ENCODE measurements around the gene MLLT6.
"Not testable (repeated sequence)": the region's sequence is repeated elsewhere in the genome, so short reads cannot be mapped to it uniquely, and the experiment has no call there.

The MLLT6 gene

DNA sequence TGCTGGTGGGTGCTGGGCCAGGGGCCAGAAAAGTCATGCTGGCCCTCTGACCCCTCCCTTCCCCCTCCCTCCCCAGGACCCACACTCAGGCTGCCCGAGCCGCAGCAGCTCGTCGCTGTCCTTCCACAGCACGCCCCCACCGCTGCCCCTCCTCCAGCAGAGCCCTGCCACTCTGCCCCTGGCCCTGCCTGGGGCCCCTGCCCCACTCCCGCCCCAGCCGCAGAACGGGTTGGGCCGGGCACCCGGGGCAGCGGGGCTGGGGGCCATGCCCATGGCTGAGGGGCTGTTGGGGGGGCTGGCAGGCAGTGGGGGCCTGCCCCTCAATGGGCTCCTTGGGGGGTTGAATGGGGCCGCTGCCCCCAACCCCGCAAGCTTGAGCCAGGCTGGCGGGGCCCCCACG, 16.7 kb downstream of the MLLT6 start:
- no peak for DNase-seq (ENCODE audit: low read depth in 2 of 2)
- TF ChIP-seq, protein P1, sequence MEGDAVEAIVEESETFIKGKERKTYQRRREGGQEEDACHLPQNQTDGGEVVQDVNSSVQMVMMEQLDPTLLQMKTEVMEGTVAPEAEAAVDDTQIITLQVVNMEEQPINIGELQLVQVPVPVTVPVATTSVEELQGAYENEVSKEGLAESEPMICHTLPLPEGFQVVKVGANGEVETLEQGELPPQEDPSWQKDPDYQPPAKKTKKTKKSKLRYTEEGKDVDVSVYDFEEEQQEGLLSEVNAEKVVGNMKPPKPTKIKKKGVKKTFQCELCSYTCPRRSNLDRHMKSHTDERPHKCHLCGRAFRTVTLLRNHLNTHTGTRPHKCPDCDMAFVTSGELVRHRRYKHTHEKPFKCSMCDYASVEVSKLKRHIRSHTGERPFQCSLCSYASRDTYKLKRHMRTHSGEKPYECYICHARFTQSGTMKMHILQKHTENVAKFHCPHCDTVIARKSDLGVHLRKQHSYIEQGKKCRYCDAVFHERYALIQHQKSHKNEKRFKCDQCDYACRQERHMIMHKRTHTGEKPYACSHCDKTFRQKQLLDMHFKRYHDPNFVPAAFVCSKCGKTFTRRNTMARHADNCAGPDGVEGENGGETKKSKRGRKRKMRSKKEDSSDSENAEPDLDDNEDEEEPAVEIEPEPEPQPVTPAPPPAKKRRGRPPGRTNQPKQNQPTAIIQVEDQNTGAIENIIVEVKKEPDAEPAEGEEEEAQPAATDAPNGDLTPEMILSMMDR (IDR thresholded peaks at IDR 0.05; ENCODE audit: low read depth, low read length) = no peak
- no peak overlapping the region for H3K4me3 ChIP-seq (replicated peaks in 1 of 2; ENCODE audit: low read depth in 2 of 2, low read length in 2 of 2)

DNA sequence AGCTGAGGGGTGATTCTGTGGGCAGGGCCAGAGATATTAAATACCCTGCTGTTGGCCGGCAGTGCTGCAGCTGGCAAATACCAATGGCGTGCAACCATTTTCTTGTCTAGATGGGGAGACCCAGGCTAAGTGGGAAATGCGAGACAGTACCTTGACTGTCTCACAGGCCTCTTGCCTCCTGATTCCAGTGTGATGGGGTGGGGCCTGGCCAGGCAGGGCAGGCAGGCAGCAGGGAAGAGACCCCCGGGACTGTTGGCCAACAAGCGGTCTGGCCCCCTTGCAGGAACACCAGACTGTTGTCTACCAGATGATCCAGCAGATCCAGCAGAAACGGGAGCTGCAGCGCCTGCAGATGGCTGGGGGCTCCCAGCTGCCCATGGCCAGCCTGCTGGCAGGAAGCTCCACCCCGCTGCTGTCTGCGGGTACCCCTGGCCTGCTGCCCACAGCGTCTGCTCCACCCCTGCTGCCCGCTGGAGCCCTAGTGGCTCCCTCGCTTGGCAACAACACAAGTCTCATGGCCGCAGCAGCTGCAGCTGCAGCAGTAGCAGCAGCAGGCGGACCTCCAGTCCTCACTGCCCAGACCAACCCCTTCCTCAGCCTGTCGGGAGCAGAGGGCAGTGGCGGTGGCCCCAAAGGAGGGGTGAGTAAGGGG, 19.4 kb downstream of the MLLT6 start:
- TF ChIP-seq, protein P1 (IDR thresholded peaks at IDR 0.05; ENCODE audit: low read depth, low read length) = no peak
- DNase-seq (ENCODE audit: low read depth in 2 of 2) = no peak
- H3K4me3 ChIP-seq (replicated peaks in 1 of 2; ENCODE audit: low read depth in 2 of 2, low read length in 2 of 2) = no peak overlapping the region

GRCh38 chr17:38725066-38725465, 20.0 kb downstream of the MLLT6 start:
- H3K4me3 ChIP-seq (replicated peaks in 1 of 2; ENCODE audit: low read depth in 2 of 2, low read length in 2 of 2) = no peak overlapping the region
- TF ChIP-seq, protein P1 (IDR thresholded peaks at IDR 0.05; ENCODE audit: low read depth, low read length) = no peak
- DNase-seq (ENCODE audit: low read depth in 2 of 2) = no peak

DNA sequence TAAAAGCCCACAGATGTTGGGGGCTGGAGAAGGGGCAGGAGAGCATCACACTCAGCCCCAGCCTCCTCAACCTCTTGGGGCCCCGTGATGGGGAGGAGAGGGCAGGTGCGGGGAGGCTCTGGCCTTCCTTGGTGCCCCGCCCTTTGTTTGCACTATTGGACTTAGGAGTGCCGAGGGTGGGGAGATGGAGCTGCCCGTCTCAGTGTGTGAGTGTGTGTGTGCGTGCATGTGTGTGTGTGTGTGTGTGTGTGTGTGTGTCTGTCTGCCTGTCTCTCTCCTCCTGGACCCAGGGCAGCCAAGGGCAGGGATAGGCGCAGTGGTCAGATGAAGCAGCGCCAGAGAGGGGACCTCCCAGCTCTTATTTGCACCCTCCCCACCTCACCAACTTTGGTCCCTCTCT, 21.1 kb downstream of the MLLT6 start:
- H3K4me3 ChIP-seq (replicated peaks in 1 of 2; ENCODE audit: low read depth in 2 of 2, low read length in 2 of 2) = not testable (repeated sequence)

GRCh38 chr17:38727736-38728135, 22.7 kb downstream of the MLLT6 start:
- no peak overlapping the region for H3K4me3 ChIP-seq (replicated peaks in 1 of 2; ENCODE audit: low read depth in 2 of 2, low read length in 2 of 2)
- DNase-seq (ENCODE audit: low read depth in 2 of 2) = no peak
- TF ChIP-seq, protein P1 (IDR thresholded peaks at IDR 0.05; ENCODE audit: low read depth, low read length) = no peak

More for the DNA sequence above, 21.1 kb downstream of the MLLT6 start:
- DNase-seq (ENCODE audit: low read depth in 2 of 2) = not testable (repeated sequence)

DNA sequence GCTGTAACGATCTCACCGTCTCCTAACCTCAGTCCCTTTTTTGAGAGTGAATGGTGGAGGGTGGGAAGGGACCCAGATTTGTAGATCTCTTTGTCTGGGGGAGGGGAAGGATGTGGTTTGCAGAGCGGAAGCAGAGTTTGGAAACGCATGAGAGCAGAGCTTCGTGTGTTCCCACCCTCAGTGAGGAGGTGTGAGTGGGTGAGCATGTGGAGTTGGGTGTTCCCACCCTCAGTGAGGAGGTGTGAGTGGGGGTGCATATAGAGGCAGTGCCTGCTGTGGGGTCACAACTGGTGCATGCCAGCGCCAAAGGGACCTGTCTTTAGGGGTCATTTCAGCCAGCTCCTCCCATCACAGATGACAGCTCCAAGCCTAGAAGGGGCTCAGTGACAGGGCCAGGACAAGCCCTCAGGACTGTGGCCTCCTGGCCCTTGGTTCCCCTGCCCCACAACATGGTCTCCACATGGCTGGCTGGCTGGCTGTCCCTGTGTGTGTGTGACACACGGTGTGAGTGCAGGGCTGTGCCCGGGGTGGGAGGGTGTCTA, 23.3 kb downstream of the MLLT6 start:
- TF ChIP-seq, protein P1 (IDR thresholded peaks at IDR 0.05; ENCODE audit: low read depth, low read length) = no peak
- no peak overlapping the region for H3K4me3 ChIP-seq (replicated peaks in 1 of 2; ENCODE audit: low read depth in 2 of 2, low read length in 2 of 2)
- DNase-seq (ENCODE audit: low read depth in 2 of 2) = no peak

DNA sequence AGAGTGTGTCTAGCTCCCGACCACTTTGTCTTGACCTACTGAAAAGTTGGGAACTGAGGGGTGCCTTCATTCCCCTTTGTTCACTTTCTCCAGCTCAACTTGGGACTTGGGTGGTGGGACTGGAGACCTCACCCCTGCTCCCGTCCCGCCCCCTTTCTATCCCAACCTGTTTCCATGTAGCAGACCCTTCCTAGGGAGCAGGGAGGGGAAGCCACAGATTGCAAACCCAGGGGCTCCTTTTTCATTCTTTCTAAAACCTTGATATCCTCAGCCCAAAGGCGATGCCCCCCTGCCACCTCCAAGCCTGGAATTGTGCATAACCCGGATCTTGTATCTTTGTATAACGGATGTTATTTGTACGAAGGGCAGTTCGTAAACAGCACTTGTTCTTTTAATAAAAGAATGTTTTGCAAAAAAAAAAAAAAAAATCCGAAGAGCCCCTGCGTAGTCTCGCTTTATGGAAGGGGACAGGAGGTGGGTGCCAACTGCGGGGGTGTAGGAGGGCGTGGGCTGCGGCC, 24.4 kb downstream of the MLLT6 start:
- peak overlapping the region; percentile 47 to 60 for H3K4me3 ChIP-seq (replicated peaks in 1 of 2; ENCODE audit: low read depth in 2 of 2, low read length in 2 of 2)
- TF ChIP-seq, protein P1 (IDR thresholded peaks at IDR 0.05; ENCODE audit: low read depth, low read length) = no peak
- no peak for DNase-seq (ENCODE audit: low read depth in 2 of 2)
